ENCODE results near the gene ZKSCAN4. TPM values are rescaled to one million over a fixed set of nuclear protein-coding genes. Genes with fewer than 3 reads are reported as not detected.
A peak's percentile ranks its signal among the peaks of the same experiment; 100 is the strongest.

ZKSCAN4 gene
- total RNA-seq, 1 donor: 5.2 TPM

- no peak for DNase-seq (ENCODE audit: low read depth)
- TF ChIP-seq CTCF (IDR thresholded peaks at IDR 0.05; ENCODE audit: insufficient read depth, low read depth, low read length): no peak
- H3K4me3 ChIP-seq (ENCODE audit: low read depth, low read length): no peak overlapping the region
Observed at GRCh38 chr6:28209753-28210535, 42.1 kb downstream of the ZKSCAN4 start.

- peak overlapping the region; percentile 47 for H3K4me3 ChIP-seq (ENCODE audit: low read depth, low read length)
- no peak for DNase-seq (ENCODE audit: low read depth)
- TF ChIP-seq CTCF (IDR thresholded peaks at IDR 0.05; ENCODE audit: insufficient read depth, low read depth, low read length): no peak
Observed at GRCh38 chr6:28208111-28208659, 43.9 kb downstream of the ZKSCAN4 start.

- no peak for TF ChIP-seq CTCF (IDR thresholded peaks at IDR 0.05; ENCODE audit: insufficient read depth, low read depth, low read length)
- H3K4me3 ChIP-seq (ENCODE audit: low read depth, low read length): peak overlapping the region; percentile 47
- DNase-seq (ENCODE audit: low read depth): peak; percentile 30
Observed at GRCh38 chr6:28207510-28208110, 44.5 kb downstream of the ZKSCAN4 start.

GRCh38 chr6:28206928-28207509 is 45.0 kb downstream of the ZKSCAN4 start:
- no peak for TF ChIP-seq CTCF (IDR thresholded peaks at IDR 0.05; ENCODE audit: insufficient read depth, low read depth, low read length)
- H3K4me3 ChIP-seq (ENCODE audit: low read depth, low read length): peak overlapping the region; percentile 47
- no peak for DNase-seq (ENCODE audit: low read depth)

- no peak for TF ChIP-seq CTCF (IDR thresholded peaks at IDR 0.05; ENCODE audit: insufficient read depth, low read depth, low read length)
Observed at GRCh38 chr6:28206527-28206926, 45.5 kb downstream of the ZKSCAN4 start.

GRCh38 chr6:28205879-28206278 is 46.2 kb downstream of the ZKSCAN4 start:
- no peak for TF ChIP-seq CTCF (IDR thresholded peaks at IDR 0.05; ENCODE audit: insufficient read depth, low read depth, low read length)
- DNase-seq (ENCODE audit: low read depth): no peak
- H3K4me3 ChIP-seq (ENCODE audit: low read depth, low read length): no peak overlapping the region

More at GRCh38 chr6:28206527-28206926, 45.5 kb downstream of the ZKSCAN4 start:
- H3K4me3 ChIP-seq (ENCODE audit: low read depth, low read length): no peak overlapping the region
- no peak for DNase-seq (ENCODE audit: low read depth)
